SKM-1 treated with dmso at 0.1 percent for 144 hours (cell line): ENCODE results near the gene SPATS2L.

Experiments used
- DNase-seq: peaks from one replicate; lab custom pipeline; 2025; ENCODE audit not compliant: unreplicated experiment; lab: John Stamatoyannopoulos, UW

The SPATS2L gene

GRCh38 chr2:200461846-200462710, 155.6 kb downstream of the SPATS2L start:
- DNase-seq: no peak

- no peak for DNase-seq
These were observed 157.0 kb downstream of the SPATS2L start for GRCh38 chr2:200463452-200463851.

- no peak for DNase-seq
These were observed 160.2 kb downstream of the SPATS2L start for GRCh38 chr2:200466425-200467418.

GRCh38 chr2:200467806-200468681, 161.6 kb downstream of the SPATS2L start:
- no peak for DNase-seq

- no peak for DNase-seq
These were observed 163.3 kb downstream of the SPATS2L start for GRCh38 chr2:200469708-200470211.

GRCh38 chr2:200470230-200470629, 163.7 kb downstream of the SPATS2L start:
- no peak for DNase-seq

- DNase-seq: no peak
These were observed 164.9 kb downstream of the SPATS2L start for GRCh38 chr2:200471324-200471848.

- no peak for DNase-seq
These were observed 165.6 kb downstream of the SPATS2L start for GRCh38 chr2:200471928-200472645.

- no peak for DNase-seq
These were observed 166.5 kb downstream of the SPATS2L start for GRCh38 chr2:200472853-200473464.

GRCh38 chr2:200475795-200476194, 169.3 kb downstream of the SPATS2L start:
- no peak for DNase-seq

GRCh38 chr2:200476836-200477235, 170.3 kb downstream of the SPATS2L start:
- no peak for DNase-seq

- no peak for DNase-seq
These were observed 171.2 kb downstream of the SPATS2L start for GRCh38 chr2:200477667-200478131.

GRCh38 chr2:200479692-200480265, 173.3 kb downstream of the SPATS2L start:
- no peak for DNase-seq

GRCh38 chr2:200482194-200482593, 175.7 kb downstream of the SPATS2L start:
- no peak for DNase-seq

GRCh38 chr2:200483729-200484198, 177.3 kb downstream of the SPATS2L start:
- DNase-seq: peak; percentile 38

GRCh38 chr2:200484934-200485333, 178.4 kb downstream of the SPATS2L start:
- no peak for DNase-seq

GRCh38 chr2:200486529-200486928, 180.0 kb downstream of the SPATS2L start:
- DNase-seq: no peak

- no peak for DNase-seq
These were observed 181.7 kb downstream of the SPATS2L start for GRCh38 chr2:200488169-200488568.

- DNase-seq: no peak
These were observed 183.5 kb downstream of the SPATS2L start for GRCh38 chr2:200490001-200490400.
